Transverse colon (tissue), 4 donors: Measurements from ENCODE around the gene KPTN. TPM values are rescaled to one million over a fixed set of nuclear protein-coding genes. Genes with fewer than 3 reads are reported as not detected.
A peak's percentile ranks its signal among the peaks of the same experiment; 100 is the strongest.

Experiments used
- DNase-seq: peaks from one replicate; pipeline ENCODE4 v3.0.0-alpha.2; 2019
- H3K27ac ChIP-seq, 4 donors: fragments of 200-600 bp; sonication (generic); 2 replicates each; pipeline ENCODE4 v1.5.1; 2016 to 2018; ENCODE audit warnings: inconsistent platforms in 4 of 4
- H3K27me3 ChIP-seq: fragments of 200-600 bp; sonication (generic); 2 replicates; pipeline ENCODE4 v1.5.1; 2017; ENCODE audit warnings: inconsistent platforms
- H3K36me3 ChIP-seq, 4 donors: fragments of 200-600 bp; sonication (generic); 2 replicates each; pipeline ENCODE4 v1.5.1; 2017 to 2019; ENCODE audit warnings: inconsistent platforms in 4 of 4
- H3K4me1 ChIP-seq, 4 donors: fragments of 200-600 bp; sonication (generic); 2 replicates each; pipeline ENCODE4 v1.5.1; 2017 to 2020; ENCODE audit warnings: inconsistent platforms in 4 of 4
- H3K4me3 ChIP-seq, 4 donors: fragments of 200-600 bp; sonication (generic); 1 replicate in 1 of 4; 2 replicates in 3 of 4; pipeline versions ENCODE4 v1.5.1 to v1.6.1; 2017 to 2019; ENCODE audit warnings: inconsistent platforms in 4 of 4
- H3K9me3 ChIP-seq, 2 donors: fragments of 200-600 bp; sonication (generic); 2 replicates each; pipeline ENCODE4 v1.5.1; 2017 to 2019; ENCODE audit warnings: inconsistent platforms in 2 of 2
- EP300 ChIP-seq: sonication (generic); formaldehyde crosslinking; IDR thresholded peaks from one replicate; pipeline ENCODE4 v1.6.1; 2017; ENCODE audit warnings: antibody characterized with exemption, low read depth
- POLR2A ChIP-seq: fragments of 450-650 bp; IDR thresholded peaks from one replicate; pipeline ENCODE4 v1.6.1; 2016; ENCODE audit warnings: antibody characterized with exemption, mild to moderate bottlenecking, moderate library complexity
- POLR2AphosphoS5 ChIP-seq, 3 donors: sonication (generic); formaldehyde crosslinking; IDR thresholded peaks; one replicate each; pipeline ENCODE4 v1.6.1; 2016; ENCODE audit warnings: antibody characterized with exemption in 3 of 3
- WGBS, 2 donors: methylation state at CpG; one replicate each; pipeline ENCODE4 v1.1.5; 2018; ENCODE audit warnings: low coverage in 1 of 2; 5-methylcytosine and 5-hydroxymethylcytosine counted together
- in situ Hi-C, 4 donors: fragments of 200-750 bp; cut with MboI; loops; one replicate each; pipeline versions ENCODE4 v1.15.0 to v1.15.1; 2017; ENCODE audit warnings: low sequenced_read_pairs in 3 of 4, low pct_ligation_motif_present in 1 of 4, low pct_unique_long_range_greater_than_20kb in 1 of 4
- intact Hi-C: fragments of 100-400 bp; cut with DNase I; formaldehyde crosslinking; loops from one replicate; pipeline ENCODE4 v1.15.1; 2023; ENCODE audit warnings: low total_unique reads
- total RNA-seq, 4 donors: library from RNA; depleted of rRNA; stranded (reverse); fragments of >200 nt; gene quantifications; one replicate each; pipeline ENCODE4 v1.1.0, GENCODE V29; 2016
- TF ChIP-seq, protein P1 (sequence below), 5 experiments: fragments of 200-600 bp in 3 of 5; fragments of 450-650 bp in 2 of 5; sonication (generic) in 3 of 5; IDR thresholded peaks; 1 replicate in 2 of 5; 2 replicates in 3 of 5; pipeline ENCODE4 v1.5.1; 2016 to 2017; ENCODE audit warnings: antibody characterized with exemption in 5 of 5, inconsistent platforms in 3 of 5, mild to moderate bottlenecking in 2 of 5, moderate library complexity in 1 of 5

Gene KPTN
- total RNA-seq, 4 donors from 2014 or later: 2.2 to 5.7 (median 3.3) TPM; not detected in 1

DNA sequence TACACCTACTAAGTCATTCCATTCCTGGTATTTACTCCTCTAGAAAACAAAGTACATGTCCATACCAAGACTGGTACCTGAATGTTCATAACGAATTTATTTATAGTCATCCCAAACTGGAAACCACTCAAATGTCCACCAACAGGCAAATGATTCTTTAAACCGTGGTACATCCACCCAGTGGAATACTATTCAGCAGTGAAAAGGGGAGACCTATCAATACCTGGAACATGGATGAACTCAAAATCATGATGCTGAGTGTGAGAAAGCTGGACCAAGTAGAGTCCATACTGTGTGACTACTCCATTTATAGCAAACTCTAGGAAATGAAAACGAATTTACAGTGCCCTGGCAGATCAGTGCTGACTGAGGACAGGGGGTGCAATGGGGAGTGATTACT is 42.8 kb upstream of the KPTN start:
- WGBS, 2 donors: 79 to 80% methylated on average over 2 to 3 of the region's 3 CpGs
- no peak overlapping the region for H3K4me3 ChIP-seq
- H3K36me3 ChIP-seq: no peaks in the 10 kb centered on the region
- H3K27ac ChIP-seq: no peak overlapping the region
- in situ Hi-C loops (no loop called here), intact Hi-C loops (no loop called here)
- no peak for TF ChIP-seq POLR2AphosphoS5 (IDR thresholded peaks at IDR 0.05)
- no peak for TF ChIP-seq EP300
- TF ChIP-seq, protein P1, sequence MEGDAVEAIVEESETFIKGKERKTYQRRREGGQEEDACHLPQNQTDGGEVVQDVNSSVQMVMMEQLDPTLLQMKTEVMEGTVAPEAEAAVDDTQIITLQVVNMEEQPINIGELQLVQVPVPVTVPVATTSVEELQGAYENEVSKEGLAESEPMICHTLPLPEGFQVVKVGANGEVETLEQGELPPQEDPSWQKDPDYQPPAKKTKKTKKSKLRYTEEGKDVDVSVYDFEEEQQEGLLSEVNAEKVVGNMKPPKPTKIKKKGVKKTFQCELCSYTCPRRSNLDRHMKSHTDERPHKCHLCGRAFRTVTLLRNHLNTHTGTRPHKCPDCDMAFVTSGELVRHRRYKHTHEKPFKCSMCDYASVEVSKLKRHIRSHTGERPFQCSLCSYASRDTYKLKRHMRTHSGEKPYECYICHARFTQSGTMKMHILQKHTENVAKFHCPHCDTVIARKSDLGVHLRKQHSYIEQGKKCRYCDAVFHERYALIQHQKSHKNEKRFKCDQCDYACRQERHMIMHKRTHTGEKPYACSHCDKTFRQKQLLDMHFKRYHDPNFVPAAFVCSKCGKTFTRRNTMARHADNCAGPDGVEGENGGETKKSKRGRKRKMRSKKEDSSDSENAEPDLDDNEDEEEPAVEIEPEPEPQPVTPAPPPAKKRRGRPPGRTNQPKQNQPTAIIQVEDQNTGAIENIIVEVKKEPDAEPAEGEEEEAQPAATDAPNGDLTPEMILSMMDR (IDR thresholded peaks at IDR 0.05): no peak
- no peak for TF ChIP-seq POLR2A
- no peaks in the 10 kb centered on the region for H3K27me3 ChIP-seq
- no peaks in the 10 kb centered on the region for H3K9me3 ChIP-seq
- DNase-seq: no peak
- H3K4me1 ChIP-seq: peaks cover 4 to 19% (median 6%) of the 10 kb centered on the region in 4 donors

DNA sequence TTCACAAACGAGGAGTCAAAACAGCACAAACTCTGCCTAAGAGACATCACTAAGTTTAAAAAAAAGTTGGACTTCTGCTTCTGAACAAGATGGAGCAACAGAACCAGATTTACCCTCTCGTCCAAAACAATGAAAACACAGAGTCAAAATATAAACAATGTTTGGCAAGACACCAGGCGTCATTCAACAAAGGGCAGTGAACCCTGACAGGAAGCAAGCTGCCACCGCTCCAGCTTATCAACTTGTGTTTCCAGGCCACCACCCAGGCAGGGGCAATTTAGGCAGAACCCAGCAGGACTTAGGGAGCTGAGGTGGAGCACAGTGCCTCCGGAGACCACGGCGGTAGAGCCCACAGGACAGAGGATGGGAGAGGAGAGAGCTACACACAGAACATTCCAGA is 39.5 kb upstream of the KPTN start:
- no peak for TF ChIP-seq POLR2A
- TF ChIP-seq POLR2AphosphoS5 (IDR thresholded peaks at IDR 0.05): no peak
- TF ChIP-seq, protein P1 (IDR thresholded peaks at IDR 0.05): no peak
- TF ChIP-seq EP300: no peak
- intact Hi-C loops (no loop called here), in situ Hi-C loops (no loop called here)
- Histone ChIP-seq H3K9me3 (no peaks in the 10 kb centered on the region), H3K4me1 (peaks cover 4 to 20% (median 6%) of the 10 kb centered on the region in 4 donors), H3K36me3 (no peaks in the 10 kb centered on the region), H3K4me3 (no peak overlapping the region), H3K27me3 (no peaks in the 10 kb centered on the region), H3K27ac (peak overlapping the region in 2 of 4 donors; percentile 4 to 36)
- peak; percentile 58 for DNase-seq
- 17 to 28% methylated on average over 3 to 7 of the region's 7 CpGs for WGBS, 2 donors

GRCh38 chr19:47521473-47522180 is 37.6 kb upstream of the KPTN start:
- 76% methylated on average over 16 of the region's 20 CpGs; no CpG with 5 or more reads in 1 of the 2 donors for WGBS, 2 donors
- no peak overlapping the region for H3K4me3 ChIP-seq
- in situ Hi-C loops (no loop called here), intact Hi-C loops (no loop called here)
- no peak for DNase-seq
- peak overlapping the region in 3 of 4 donors; percentile 39 to 55 (median 53) for H3K27ac ChIP-seq
- no peaks in the 10 kb centered on the region for H3K27me3 ChIP-seq
- no peaks in the 10 kb centered on the region for H3K9me3 ChIP-seq
- H3K36me3 ChIP-seq: no peaks in the 10 kb centered on the region
- TF ChIP-seq POLR2A (no peak), POLR2AphosphoS5 (IDR thresholded peaks at IDR 0.05) (no peak)
- TF ChIP-seq, protein P1 (IDR thresholded peaks at IDR 0.05): no peak
- peaks cover 4 to 20% (median 6%) of the 10 kb centered on the region in 4 donors for H3K4me1 ChIP-seq

DNA sequence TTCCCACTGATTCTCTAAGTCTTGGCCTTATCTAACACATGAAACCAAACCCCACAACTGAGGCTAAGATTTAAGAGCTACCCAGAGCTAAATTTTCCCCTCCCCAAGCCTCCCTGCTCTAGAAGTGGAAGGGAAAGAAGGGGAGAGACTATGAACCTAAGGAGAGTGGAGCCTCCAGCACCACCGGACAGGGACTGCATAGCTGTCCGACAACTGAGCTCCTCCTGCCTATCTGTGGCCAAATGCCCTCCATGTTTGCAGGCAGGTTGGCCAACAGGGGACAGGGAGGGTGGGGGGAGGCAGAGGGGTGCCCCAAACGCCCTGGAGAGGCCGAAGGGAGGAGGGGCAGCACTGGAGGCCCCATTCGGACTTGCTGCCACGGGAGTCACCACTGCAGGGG is 36.8 kb upstream of the KPTN start:
- 87% methylated on average over 4 of the region's 6 CpGs; no CpG with 5 or more reads in 1 of the 2 donors for WGBS, 2 donors
- no peak for DNase-seq
- Histone ChIP-seq H3K27me3 (no peaks in the 10 kb centered on the region), H3K27ac (no peak overlapping the region), H3K4me1 (peaks cover 4 to 25% (median 8%) of the 10 kb centered on the region in 4 donors), H3K9me3 (no peaks in the 10 kb centered on the region), H3K36me3 (no peaks in the 10 kb centered on the region), H3K4me3 (no peak overlapping the region)
- intact Hi-C loops: no loop called here
- in situ Hi-C loops: no loop called here
- no peak for TF ChIP-seq POLR2A
- no peak for TF ChIP-seq EP300
- no peak for TF ChIP-seq POLR2AphosphoS5 (IDR thresholded peaks at IDR 0.05)
- TF ChIP-seq, protein P1 (IDR thresholded peaks at IDR 0.05): no peak
